HFFc6 (cell line): ENCODE measurements around the gene RBM34. TPM values are rescaled to one million over a fixed set of nuclear protein-coding genes. Genes with fewer than 3 reads are reported as not detected.

Source experiments
- DNase-seq: peaks from one replicate; pipeline ENCODE4 v3.0.0-alpha.2; 2018
- H3K27ac Mint-ChIP-seq: 2 replicates; pipeline ENCODE4 v1.8.0; 2020; ENCODE audit warnings: mild to moderate bottlenecking, mixed read lengths
- H3K27me3 Mint-ChIP-seq: 2 replicates; pipeline ENCODE4 v1.8.0; 2021; ENCODE audit warnings: mild to moderate bottlenecking, moderate library complexity, mixed read lengths; ENCODE audit not compliant: insufficient read depth
- H3K36me3 Mint-ChIP-seq: 2 replicates; pipeline ENCODE4 v1.8.0; 2021; ENCODE audit warnings: low read depth, mixed read lengths
- H3K4me1 Mint-ChIP-seq: 2 replicates; pipeline ENCODE4 v1.8.0; 2020; ENCODE audit warnings: low read depth, mixed read lengths
- H3K4me3 Mint-ChIP-seq: 2 replicates; pipeline ENCODE4 v1.8.0; 2020; ENCODE audit warnings: mild to moderate bottlenecking, moderate library complexity, mixed read lengths
- H3K9me3 Mint-ChIP-seq: 2 replicates; pipeline ENCODE4 v1.8.0; 2020; ENCODE audit warnings: mild to moderate bottlenecking, mixed read lengths
- CTCF ChIP-seq: fragments of 200-600 bp; sonication (generic); IDR thresholded peaks from 2 replicates; pipeline ENCODE4 v1.5.0; 2021; ENCODE audit warnings: antibody characterized with exemption, mild to moderate bottlenecking
- total RNA-seq, 6 experiments: library from RNA; stranded (reverse); fragmentation: NEBNext Ultra II Directional; extraction: Animal tissue kit (Norgen Biotek cat#: 25700); gene quantifications; 2 replicates in 1 of 6; 3 replicates in 5 of 6; pipeline ENCODE4 v1.2.3, GENCODE V29; 2021

The RBM34 gene
- total RNA-seq, 6 experiments from 2014 or later, result 68.6 to 85.2 (median 75.4) TPM

- Mint-ChIP-seq H3K36me3 (peaks cover 23% of the 10 kb centered on the region), H3K27ac (no peak overlapping the region), H3K4me3 (no peak overlapping the region), H3K9me3 (no peaks in the 10 kb centered on the region), H3K4me1 (no peaks in the 10 kb centered on the region; the same call in 1 of the 2 replicates), H3K27me3 (peaks cover 1% of the 10 kb centered on the region; the same call in 1 of the 2 replicates)
- TF ChIP-seq CTCF, result no peak
- no peak for DNase-seq
Measured at GRCh38 chr1:235149824-235150223, 11.2 kb downstream of the RBM34 start.

- Mint-ChIP-seq H3K36me3 (peaks cover 23% of the 10 kb centered on the region), H3K27me3 (no peaks in the 10 kb centered on the region), H3K27ac (no peak overlapping the region)
Measured at GRCh38 chr1:235147269-235147668, 13.8 kb downstream of the RBM34 start.

GRCh38 chr1:235145639-235146038 is 15.4 kb downstream of the RBM34 start:
- peaks cover 25% of the 10 kb centered on the region for H3K36me3 Mint-ChIP-seq
- no peaks in the 10 kb centered on the region for H3K9me3 Mint-ChIP-seq
- no peak for DNase-seq
- no peak overlapping the region for H3K4me3 Mint-ChIP-seq
- TF ChIP-seq CTCF, result no peak
- no peak overlapping the region for H3K27ac Mint-ChIP-seq
- H3K27me3 Mint-ChIP-seq, result no peaks in the 10 kb centered on the region
- H3K4me1 Mint-ChIP-seq, result no peaks in the 10 kb centered on the region

More at GRCh38 chr1:235147269-235147668, 13.8 kb downstream of the RBM34 start:
- Mint-ChIP-seq H3K4me3 (no peak overlapping the region), H3K9me3 (no peaks in the 10 kb centered on the region), H3K4me1 (no peaks in the 10 kb centered on the region; the same call in 1 of the 2 replicates)
- DNase-seq, result no peak
- TF ChIP-seq CTCF, result no peak

- no peaks in the 10 kb centered on the region for H3K9me3 Mint-ChIP-seq
- no peak for TF ChIP-seq CTCF
- no peak for DNase-seq
- H3K27ac Mint-ChIP-seq, result no peak overlapping the region
- H3K36me3 Mint-ChIP-seq, result peaks cover 25% of the 10 kb centered on the region
- H3K27me3 Mint-ChIP-seq, result no peaks in the 10 kb centered on the region
- no peaks in the 10 kb centered on the region for H3K4me1 Mint-ChIP-seq
- H3K4me3 Mint-ChIP-seq, result no peak overlapping the region
Measured at GRCh38 chr1:235142991-235143390, 18.1 kb downstream of the RBM34 start.

GRCh38 chr1:235139315-235139714 is 21.7 kb downstream of the RBM34 start:
- no peak for DNase-seq
- no peak overlapping the region for H3K4me3 Mint-ChIP-seq
- H3K4me1 Mint-ChIP-seq, result peaks cover 8% of the 10 kb centered on the region; the same call in 1 of the 2 replicates
- H3K9me3 Mint-ChIP-seq, result no peaks in the 10 kb centered on the region
- no peak overlapping the region for H3K27ac Mint-ChIP-seq
- TF ChIP-seq CTCF, result no peak
- no peaks in the 10 kb centered on the region for H3K27me3 Mint-ChIP-seq
- peaks cover 52% of the 10 kb centered on the region for H3K36me3 Mint-ChIP-seq

GRCh38 chr1:235138821-235139220 is 22.2 kb downstream of the RBM34 start:
- DNase-seq, result no peak
- no peak overlapping the region for H3K27ac Mint-ChIP-seq
- H3K4me3 Mint-ChIP-seq, result no peak overlapping the region
- peaks cover 53% of the 10 kb centered on the region for H3K36me3 Mint-ChIP-seq
- no peaks in the 10 kb centered on the region for H3K27me3 Mint-ChIP-seq
- H3K9me3 Mint-ChIP-seq, result no peaks in the 10 kb centered on the region
- H3K4me1 Mint-ChIP-seq, result peaks cover 8% of the 10 kb centered on the region; the same call in 1 of the 2 replicates
- TF ChIP-seq CTCF, result no peak
